RCC 7860 (cell line): ENCODE results near the gene TWSG1.
A peak's percentile ranks its signal among the peaks of the same experiment; 100 is the strongest.
"Not testable (repeated sequence)": the region's sequence is repeated elsewhere in the genome, so short reads cannot be mapped to it uniquely, and the experiment has no call there.

Source experiments
- DNase-seq: peaks from one replicate; pipeline ENCODE4 v3.0.0-alpha.2; 2015; ENCODE audit warnings: low spot score
- FAIRE-seq: peaks from 2 replicates; lab custom pipeline; 2012; peaks lifted over from hg19 to GRCh38; lab: Jason Lieb, UNC

Gene TWSG1

GRCh38 chr18:9421901-9422327 lies 87.3 kb downstream of the TWSG1 start:
- DNase-seq (no peak), FAIRE-seq (no peak)

GRCh38 chr18:9422816-9423519 lies 88.4 kb downstream of the TWSG1 start:
- DNase-seq (no peak), FAIRE-seq (no peak)

GRCh38 chr18:9423648-9424047 lies 89.1 kb downstream of the TWSG1 start:
- FAIRE-seq, DNase-seq: not testable (repeated sequence)

- FAIRE-seq, DNase-seq: not testable (repeated sequence)
Measured at GRCh38 chr18:9424235-9424634, 89.7 kb downstream of the TWSG1 start.

GRCh38 chr18:9426753-9427152 lies 92.2 kb downstream of the TWSG1 start:
- FAIRE-seq (no peak), DNase-seq (no peak)

GRCh38 chr18:9428301-9428706 lies 93.7 kb downstream of the TWSG1 start:
- no peak for DNase-seq
- no peak for FAIRE-seq

DNA sequence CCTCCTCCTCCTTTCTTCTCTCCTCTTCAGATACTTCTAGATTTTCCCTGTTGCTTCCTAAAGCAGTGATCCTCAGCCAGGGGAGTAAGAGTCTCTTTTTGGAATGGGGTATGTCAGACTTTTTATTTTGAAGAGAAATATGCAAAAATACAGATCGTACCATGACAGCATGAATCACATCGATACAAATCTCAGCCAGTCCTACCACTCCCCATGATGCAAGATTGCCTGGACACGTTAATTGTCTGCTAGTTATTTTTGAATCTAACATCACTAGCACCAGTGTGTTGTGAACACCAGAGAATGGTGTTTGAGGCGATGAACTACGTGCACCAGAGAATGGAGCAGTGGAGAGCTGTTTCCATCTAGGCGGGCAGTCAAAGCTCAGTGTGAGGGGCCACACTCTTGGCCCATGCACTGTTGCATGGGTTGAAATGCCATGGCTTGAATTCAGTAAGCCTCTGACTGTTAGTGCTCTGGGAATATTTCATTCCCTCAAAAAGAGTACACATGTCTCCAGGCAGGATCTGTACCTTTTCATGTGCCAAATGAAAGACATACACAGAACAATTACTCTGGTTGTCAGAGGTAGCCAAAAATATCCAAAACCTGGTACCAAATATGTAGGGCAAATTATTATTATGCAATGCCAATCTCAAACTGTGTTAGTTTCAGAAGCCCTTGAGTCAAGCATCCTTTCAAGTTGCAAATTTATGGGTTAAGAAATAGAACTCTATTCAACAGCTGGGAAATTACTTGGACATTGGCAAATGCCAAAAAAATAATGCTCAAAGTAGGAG lies 94.5 kb downstream of the TWSG1 start:
- FAIRE-seq: no peak
- DNase-seq: no peak

DNA sequence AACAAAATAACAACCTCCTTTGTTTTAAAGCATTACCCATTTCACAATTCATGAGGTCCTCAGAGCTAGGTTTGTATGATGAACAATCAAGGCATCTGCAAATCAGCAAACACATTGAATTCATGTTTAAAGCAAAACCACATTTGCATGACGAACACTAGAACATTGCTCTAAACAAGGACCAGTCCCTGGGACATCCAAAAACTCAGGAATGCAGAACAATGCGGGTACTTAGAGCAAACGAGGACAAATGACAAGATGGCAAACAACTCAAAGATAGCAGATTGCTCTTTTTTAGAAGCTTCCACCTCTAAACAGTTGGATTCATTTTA lies 95.1 kb downstream of the TWSG1 start:
- DNase-seq: no peak
- no peak for FAIRE-seq

GRCh38 chr18:9430315-9430714 lies 95.7 kb downstream of the TWSG1 start:
- not testable (repeated sequence) for FAIRE-seq, DNase-seq

GRCh38 chr18:9431296-9431695 lies 96.7 kb downstream of the TWSG1 start:
- FAIRE-seq (no peak), DNase-seq (no peak)

GRCh38 chr18:9433122-9433521 lies 98.5 kb downstream of the TWSG1 start:
- FAIRE-seq, DNase-seq: not testable (repeated sequence)

GRCh38 chr18:9433671-9434121 lies 99.1 kb downstream of the TWSG1 start:
- DNase-seq (no peak), FAIRE-seq (no peak)

GRCh38 chr18:9434122-9434701 lies 99.6 kb downstream of the TWSG1 start:
- FAIRE-seq (no peak), DNase-seq (no peak)

DNA sequence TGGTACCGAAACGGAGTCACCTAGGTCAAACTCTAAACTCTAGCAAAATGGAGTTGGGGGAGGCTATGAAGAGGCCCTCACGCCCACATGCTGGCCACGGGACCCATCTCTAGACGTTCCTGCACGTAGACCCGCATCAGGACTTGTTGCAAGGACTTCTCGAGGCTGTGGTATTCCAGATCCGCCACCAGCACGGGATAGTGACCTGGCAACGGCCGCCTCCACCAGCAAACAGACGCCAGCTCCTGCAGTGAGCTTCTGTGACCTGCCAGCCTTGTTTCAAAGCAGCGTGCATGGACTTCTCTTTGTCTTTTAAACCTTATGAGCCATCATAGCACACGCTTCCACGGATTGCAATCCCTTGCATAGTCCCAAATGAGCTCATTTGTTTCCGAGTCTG lies 100.5 kb downstream of the TWSG1 start:
- DNase-seq (no peak), FAIRE-seq (no peak)

GRCh38 chr18:9436206-9436929 lies 101.8 kb downstream of the TWSG1 start:
- FAIRE-seq (no peak), DNase-seq (no peak)

DNA sequence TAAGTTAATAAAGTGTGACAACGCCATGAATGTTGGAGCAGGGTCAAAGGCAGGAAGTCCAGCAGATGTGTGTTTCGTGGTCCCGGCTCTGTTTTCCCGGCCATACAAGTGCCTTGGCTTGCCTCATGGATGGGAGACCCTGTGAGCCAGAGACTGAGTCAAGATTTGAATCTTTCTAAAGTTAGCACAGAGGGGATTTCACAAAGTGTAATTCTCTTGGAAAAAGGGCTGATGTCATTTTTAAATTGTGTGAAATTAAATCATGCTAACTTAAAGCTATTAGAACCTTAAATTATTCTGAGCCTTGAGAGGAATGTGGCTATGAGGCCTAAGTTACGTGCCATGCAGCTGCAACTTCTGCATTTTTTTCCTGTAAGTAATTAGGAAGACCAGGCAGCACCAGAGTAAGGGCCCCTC lies 102.5 kb downstream of the TWSG1 start:
- DNase-seq (no peak), FAIRE-seq (no peak)

- DNase-seq (no peak), FAIRE-seq (no peak)
Measured at GRCh38 chr18:9437672-9438071, 103.1 kb downstream of the TWSG1 start.

GRCh38 chr18:9441061-9441460 lies 106.5 kb downstream of the TWSG1 start:
- FAIRE-seq: no peak
- DNase-seq: no peak

- FAIRE-seq: no peak
Measured at GRCh38 chr18:9444549-9444948, 110.0 kb downstream of the TWSG1 start.

DNA sequence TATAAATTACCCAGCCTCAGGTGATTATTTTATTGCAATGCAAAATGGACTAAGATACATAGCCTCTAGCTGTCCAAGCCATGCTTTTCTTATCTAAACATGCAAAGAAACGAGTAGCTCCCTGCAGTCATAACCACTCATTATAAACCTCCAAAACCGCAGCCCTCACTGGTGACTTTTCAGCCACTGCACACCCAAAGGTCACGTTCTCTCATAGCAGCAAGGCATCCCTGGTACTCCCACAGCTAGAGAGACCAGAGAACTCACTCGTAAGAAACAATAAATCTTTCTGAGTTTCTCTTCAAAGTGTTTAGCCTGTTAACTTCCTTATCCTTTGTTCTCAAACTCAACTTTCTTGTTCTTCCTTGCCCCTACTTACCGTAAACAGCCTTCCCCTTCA lies 112.3 kb downstream of the TWSG1 start:
- DNase-seq (peak; percentile 37), FAIRE-seq (peak; percentile 78)

More at GRCh38 chr18:9444549-9444948, 110.0 kb downstream of the TWSG1 start:
- DNase-seq: no peak

- no peak for DNase-seq
Measured at GRCh38 chr18:9447334-9447733, 112.8 kb downstream of the TWSG1 start.

More at GRCh38 chr18:9447334-9447733, 112.8 kb downstream of the TWSG1 start:
- FAIRE-seq: no peak
